Stimulated activated CD8-positive, alpha-beta memory T cell treated with anti-CD3 and anti-CD28 coated beads, Interleukin-4, amount 100 ng/mL, for 1 hour (primary cell): ENCODE results near the gene LAMA5.

Experiments
- DNase-seq, 2 donors: peaks; one replicate each; pipeline ENCODE4 v3.0.0-alpha.2; 2020; ENCODE audit warnings: low read depth in 2 of 2, low spot score in 1 of 2

LAMA5 gene

DNA sequence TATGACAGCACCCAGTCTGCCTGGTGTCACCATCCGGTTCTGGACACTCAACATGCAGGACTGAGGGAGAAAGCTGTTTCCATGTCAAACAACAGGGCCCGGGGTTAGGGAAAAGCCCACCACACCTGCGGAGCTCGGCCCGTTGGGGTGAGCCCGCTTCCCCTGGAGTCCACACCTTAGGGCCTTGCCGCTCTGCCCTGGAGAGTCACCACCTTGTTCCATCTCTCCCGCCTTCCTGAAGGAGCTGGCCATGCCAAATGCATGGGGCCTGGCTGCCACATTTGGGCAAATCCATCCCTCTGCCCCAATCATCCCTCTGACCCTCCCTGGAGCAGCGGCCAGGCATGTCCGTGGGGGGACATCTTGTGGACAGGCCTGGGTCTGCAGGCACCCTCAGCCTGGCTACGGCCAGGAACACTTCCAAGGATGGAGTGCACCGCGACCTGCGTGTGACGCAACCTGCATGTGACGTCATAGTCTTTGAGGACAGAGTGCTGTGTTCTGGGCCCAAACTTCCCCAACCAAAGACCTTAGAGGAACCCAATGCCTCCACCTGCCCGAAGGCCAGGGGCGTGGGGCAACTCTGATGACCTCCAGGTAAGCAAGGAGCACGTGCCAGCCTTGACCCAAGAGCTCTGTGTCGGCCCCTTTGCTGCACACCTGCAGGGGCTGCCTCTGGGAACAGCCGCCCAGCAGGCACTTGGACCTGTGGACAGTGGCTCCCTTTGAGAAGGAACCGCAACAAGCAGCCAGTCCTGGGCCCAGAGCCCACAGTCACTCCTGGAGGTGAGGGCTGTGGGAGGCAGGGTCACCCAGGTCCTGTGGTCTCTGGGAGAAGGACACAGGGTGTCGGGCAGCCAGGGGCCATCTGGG, 38.2 kb upstream of the LAMA5 start:
- no peak for DNase-seq

DNA sequence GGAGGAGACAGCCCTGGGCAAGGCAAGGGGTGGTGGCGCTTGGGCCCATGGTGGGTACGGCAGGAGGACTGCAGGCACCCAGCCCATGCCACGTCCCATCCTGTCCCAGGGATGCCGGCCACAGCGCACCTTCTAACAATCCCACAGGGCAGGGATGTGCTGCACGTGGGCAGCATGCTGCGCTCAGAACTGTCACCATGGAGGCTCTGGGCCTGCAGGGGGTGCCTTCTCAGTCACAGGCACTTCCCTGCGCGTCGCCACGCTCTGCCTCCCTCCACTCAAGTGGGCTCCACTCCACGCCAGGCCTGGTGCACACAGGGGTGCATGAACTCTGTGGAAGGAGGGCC, 37.6 kb upstream of the LAMA5 start:
- no peak for DNase-seq

DNA sequence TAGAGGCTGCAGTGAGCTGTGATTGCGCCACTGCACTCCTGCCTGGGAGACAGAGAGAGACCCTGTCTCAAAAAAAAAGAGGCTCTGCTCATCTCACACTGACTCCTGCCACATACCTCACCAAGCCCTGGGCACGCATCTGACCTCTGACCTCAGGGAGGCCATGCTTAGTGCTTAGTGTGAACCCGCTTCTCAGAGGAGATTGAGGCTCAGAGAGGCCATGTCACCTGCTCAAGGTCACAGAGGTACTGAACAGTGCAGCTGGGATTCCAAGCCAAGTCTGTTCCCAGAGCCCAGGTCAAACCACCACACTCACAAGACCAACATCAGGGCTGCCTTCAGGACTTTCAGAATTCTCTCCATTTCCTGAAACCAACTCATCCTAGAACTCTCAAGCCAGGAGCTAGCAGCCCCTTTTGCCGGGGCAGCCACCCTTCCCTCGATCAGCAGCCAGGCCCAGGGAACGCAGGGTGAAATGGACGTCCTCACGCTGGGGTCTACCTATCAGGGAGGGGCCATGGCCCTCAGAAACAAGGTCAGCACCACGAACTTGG, 37.1 kb upstream of the LAMA5 start:
- DNase-seq, result no peak

DNA sequence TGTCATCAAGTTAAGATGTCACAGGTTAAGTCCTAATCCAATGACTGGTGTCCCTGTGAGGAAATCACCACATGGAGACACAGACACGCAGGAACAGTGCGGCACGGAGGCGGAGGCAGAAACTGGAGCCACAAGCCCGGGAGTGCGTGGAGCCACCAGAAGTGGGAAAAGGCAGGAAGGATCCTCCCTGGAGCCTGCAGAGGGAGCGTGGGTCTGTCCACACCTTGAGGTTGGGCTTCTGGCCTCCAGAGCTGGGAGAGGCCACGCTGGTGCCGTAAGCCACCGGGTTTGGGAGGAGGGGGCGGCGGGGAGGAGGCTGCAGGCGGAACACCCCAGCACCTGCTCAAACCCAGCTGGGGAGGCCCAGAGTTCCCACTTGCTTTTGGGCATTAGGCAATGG, 36.2 kb upstream of the LAMA5 start:
- DNase-seq, result no peak

DNA sequence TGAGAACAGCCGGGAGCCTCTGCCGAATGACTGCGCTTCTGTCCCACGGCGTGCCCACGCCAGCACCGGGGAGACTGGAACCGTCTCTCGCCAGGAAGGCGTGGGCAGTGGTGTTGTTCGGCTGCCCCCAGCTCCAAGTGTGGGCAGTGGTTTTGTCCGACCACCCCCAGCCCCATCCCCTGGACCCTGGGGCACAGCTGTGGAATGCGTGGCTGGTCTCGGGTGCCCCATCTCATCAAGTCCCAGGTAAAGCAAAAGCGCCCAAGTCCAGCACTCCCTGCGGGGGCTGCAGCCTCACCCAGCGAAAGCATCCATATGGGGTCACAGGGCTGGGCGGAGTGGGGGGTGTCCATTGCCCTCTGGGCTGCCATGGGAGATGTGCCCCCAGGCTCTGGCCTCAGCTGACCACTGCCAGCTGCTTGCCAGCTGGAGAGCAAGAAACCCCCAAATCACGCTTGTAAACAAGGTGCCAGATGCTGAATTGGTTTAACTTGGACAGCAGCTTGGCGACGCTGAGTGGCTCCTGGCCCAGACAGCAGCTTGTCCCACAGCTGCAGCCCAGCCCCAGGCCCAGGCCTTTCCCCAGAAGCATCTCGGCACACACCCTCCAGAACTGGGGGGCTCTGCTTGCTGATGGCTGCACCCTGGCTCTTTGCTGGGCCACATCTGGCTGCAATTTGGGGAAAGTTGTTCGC, 35.5 kb upstream of the LAMA5 start:
- no peak for DNase-seq

DNA sequence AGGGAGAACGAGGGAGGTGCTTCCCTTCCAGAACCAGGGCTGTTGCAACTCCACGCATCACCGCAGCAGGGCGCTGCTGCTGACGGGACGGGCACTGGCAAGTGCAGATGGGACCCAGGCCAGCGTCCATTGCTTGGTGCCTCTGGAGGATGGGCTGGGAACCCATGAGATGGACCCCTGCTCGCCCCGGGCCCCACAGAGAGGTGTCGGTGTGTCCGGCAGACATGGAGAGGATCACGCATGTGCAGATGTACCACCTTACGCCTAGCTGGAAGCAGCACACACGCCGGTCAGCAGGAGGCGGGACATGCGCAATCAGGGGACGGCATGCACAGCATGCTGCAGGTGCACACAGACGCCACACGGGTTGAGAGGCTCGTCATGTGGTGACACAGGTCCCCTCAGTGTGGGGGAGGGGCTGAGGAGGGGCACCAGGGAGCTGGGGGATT, 34.2 kb upstream of the LAMA5 start:
- no peak for DNase-seq

DNA sequence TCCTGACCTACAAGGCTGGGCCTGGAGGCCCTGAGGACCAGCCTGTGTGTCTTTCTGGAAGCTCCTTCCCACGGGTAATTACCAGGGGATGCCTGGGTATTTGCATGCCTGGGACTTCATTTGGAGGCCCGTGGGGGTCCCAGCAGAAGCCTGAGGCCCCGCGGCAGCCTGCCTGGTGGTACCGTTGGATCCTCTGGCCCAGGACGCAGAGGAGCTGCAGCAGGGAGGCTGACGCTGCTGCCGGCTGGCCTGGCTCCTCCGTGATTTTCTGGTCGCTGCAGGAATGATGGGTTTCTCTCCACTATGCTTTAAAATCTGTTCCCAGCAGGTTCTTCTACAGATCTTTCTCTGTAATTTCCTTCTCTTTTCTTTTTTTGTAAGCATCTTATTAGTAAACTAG, 33.4 kb upstream of the LAMA5 start:
- no peak for DNase-seq

DNA sequence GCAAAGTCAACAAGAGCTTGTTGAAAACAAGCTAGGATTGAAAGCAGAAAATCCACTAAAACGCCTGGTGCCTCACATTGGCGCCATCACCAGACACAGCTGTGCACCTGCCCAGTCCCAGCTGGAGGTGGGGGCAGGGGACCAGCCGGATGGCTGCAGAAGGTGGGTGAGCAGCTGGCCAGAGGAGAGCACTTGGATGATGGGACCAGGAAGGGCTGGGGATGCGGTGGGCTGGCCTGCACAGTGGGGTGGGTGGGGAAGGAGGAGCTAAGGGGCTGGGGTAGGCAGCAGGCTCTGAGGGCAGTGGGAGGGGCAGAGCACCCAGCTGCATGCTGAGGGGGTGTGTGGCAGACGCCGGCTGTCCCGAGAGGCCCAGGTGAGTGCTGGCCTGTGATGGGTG, 32.9 kb upstream of the LAMA5 start:
- no peak for DNase-seq

DNA sequence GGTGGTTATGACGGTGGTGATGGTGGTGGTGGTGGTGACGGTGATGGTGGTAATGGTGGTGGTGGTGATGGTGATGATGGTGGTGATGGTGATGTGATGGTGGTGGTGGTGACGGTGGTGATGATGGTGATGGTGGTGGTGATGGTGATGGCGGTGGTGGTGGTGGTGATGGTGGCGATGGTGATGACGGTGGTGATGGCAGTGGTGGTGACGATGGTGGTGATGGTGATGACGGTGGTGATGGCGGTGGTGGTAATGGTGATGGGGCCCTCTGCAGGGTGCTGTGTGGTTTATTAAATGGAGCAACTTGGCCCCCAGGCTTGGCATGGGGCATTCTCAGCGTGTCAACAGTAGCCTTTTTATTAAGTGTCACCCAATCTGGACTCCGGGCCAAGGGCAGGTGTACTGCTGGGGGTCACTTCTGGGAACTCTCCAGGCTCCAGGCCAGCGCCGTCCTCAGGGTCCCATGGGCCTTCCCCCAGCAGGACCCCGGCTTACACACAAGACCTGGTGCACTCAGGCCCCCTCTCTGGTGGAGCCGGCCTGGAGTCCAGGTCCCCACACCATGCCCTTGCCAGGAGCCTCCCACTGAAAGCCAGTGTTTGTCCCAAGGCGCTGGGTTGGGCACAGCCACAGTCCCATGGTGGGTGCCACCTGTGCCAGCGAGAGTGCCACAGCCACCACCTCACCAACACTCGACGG, 31.2 kb upstream of the LAMA5 start:
- DNase-seq, result no peak

DNA sequence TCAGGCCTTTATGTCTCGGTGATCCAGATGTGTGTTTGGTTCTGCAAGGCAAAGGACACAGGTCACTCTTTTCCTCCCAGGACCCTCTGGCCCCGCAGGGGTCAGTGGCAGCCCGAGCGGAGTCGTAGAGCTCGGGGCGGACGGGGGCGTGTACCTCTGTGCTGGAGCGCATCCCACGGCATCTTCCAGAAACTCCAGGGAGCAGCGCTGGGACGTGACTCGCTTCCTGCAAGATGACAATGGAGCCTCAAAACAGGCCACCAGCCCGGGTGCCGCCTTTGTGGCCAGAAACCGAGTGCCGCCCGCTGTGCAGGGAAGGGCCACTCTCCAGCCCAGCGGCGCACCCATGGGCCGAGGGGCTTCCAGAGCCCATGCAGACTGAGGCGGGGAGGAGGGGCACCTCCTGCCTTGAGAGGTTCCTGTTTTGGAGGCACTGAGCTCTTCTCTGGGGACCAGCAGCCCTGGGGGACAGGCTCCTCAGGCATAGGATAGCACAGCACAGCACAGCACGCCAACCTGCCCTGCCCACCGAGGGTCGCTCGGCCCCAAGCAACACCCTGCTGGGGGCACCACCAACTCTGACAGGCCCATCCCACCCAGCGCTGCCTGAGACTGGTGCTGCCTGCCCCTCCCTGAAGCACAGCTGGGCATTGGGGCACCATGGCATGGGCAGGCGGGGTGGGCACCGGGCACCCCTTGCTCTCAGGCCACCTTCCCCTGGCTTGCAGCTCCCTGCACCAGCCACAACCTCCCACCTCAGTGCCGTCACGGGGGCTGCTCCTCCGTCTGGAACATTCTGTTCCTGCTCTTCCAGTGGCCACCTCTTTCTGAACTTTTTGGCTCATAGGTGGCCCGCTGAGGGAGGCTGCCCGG, 29.5 kb upstream of the LAMA5 start:
- DNase-seq, result no peak

DNA sequence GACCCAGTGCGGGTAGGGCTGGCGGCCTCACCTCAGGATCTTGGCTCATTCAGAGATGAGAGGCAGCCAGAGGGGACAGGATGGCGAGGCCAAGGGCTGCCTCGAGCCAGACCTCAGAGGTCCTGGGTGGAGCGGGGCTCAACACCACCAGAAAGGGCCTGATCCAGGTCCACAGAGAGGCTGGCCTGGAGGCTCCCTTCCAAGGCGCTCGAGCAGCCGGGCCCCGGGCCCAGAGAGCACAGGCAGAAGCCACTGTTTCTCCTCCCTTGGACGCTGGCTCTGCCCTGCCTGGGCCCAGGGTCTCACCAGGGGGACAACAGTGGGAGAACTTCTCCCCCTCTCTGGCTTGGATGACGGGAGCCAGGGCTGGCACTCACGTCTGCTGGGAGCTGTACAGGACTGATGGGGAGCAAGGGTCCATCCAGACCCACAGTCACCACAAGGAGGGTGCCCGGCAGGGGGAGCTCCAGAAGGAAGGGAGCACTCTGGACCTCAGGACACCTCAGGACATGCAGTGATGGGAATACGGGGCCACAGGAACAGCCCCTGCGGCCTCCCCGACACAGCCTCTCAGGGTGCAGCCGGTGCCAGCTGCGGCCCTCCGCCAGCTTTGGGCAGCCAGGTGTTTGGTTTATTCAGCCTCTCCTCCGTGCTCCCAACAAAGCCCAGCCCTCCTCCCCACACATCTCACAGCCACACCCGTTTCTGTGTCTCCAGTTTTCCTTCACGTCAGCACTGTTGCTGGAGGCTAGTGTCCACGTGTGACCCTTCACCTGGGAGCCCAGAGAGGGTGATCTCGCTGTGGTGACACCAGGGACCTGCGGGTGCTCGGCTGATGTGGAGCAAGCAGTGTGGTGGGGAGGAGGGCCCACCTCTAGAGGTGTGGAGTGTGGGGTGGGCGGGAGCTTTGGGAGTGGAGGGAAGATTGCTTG, 28.5 kb upstream of the LAMA5 start:
- DNase-seq, result no peak

DNA sequence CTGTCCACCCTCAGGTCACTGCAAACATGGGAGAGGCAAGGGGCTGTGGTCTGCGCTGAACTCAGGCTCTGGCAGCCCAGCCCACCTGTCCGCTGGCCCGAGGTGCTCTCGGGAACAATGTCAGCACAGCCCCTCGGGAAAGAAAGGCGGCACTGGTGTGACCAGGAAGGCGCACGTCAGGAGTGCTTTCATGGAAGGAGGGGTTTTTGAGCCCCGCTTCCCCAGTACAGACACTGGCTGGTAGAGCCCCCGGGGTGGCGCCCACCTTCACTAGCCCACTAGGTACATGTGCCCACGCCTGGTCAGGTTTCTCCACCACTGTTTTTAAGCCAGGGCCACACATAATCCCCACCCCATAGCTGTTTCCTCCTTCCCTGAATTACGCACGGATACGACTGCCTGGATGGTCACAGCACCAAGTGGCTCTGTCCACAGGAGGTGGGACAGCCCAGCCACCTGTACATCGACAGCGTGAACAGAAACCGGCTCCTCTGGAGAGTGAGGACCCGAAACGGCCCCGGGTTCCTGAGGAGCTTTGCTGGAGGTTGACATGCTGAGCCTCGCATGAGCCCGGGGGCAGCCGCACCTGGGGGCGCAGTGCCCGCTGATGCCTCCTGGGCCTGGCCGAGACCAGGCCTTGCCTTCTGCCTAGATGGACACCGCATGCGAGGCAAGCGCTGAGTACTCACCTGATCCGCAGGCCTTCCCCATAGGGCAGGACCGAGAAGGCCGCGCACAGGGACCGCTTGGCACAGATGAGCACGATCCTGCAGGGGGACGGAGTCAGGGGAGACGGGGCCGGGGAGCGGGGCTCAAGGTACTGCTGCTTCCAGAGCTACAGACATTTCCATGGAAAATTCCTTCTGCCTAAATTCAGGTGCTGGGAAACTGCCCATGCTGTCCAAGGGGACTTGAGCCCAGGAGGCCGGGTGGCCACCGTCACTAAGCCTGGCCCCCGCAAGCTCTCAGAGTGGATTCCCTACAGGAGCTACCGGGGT, 27.4 kb upstream of the LAMA5 start:
- DNase-seq, result no peak

DNA sequence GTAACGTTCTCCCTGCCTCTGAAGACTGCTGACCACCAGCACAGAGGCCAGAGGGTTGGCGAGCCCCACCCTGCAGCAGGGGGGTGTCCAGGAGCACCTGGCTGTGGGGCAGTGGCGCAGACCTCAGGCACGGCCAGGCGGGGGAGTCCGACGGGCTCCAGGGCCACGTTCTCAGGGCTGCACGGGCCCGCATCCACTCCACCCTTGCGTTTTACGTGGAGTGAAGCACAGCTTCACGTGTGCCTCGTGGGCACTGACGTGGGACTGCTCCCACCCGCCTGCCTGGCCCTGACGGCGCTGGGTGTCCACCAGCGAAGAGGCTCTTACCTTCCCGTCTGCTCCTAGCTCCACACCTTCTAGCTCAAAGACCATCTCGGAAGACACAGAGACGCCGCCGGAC, 26.7 kb upstream of the LAMA5 start:
- DNase-seq, result no peak

DNA sequence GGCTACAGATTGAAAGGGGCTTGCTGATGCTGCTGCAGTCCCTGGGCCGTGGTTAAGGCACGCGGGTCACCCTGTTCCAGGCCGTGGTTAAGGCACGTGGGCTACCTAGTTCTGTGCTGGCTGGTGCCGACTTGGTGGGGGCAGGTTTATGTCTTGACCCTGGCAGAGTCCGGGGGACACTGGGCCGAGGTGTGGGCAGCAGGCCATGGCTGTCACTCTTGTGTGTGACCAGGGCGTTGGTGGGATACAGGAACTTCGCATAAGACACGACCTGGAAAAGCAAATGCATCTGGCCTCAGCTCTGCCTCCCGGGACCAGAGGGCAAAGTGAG, 26.2 kb upstream of the LAMA5 start:
- no peak for DNase-seq

DNA sequence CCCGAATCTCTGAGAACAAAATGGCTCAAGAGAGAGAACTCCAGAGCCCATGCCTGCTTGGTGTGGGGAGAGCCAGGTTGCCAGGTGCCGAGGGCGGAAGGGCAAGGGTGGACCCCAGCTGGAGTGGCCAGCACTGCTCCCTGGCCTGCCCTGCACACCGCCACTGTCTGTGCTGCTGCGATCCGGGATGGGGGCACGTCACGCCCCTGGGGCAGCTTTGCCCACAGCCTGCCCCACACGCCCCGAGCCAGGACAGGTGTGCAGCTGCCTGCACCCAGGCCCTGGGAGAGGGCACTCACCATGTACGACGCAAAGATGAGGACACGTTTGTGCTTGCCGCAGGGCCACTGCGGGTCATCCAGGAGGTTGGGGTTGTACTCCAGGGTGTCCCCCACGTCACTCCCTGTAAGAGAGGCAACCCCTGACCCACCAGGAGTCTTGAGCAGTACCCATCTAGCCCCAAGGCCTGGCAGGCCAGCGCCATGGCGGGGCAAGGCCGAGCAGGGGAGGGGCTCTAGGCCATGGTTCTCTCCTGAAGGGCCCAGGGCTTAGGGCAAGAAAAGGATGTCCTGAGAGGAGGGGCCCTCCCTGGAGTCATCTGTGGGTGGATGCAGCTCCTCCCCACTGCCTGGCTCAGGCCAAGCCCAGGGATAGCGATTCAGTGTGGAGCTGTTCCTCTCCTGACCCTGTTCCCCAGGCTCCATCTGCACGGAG, 25.7 kb upstream of the LAMA5 start:
- no peak for DNase-seq

DNA sequence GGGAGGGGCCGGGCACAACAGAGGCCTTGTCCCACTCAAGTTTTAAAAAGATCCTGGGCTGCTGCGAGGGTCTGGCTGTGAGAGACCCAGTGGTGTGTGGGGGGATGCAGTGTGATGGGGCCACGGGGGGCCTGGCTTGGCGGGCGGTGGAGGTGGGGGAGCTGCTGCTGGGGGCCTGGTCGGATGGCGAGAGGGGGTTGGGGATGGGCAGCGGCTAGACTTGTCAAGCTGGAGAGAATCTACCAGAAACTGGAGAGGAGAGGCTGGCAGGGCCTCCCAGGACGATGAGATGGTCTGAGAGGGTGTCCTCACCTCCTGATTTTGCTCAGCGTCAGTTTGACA, 24.9 kb upstream of the LAMA5 start:
- no peak for DNase-seq

DNA sequence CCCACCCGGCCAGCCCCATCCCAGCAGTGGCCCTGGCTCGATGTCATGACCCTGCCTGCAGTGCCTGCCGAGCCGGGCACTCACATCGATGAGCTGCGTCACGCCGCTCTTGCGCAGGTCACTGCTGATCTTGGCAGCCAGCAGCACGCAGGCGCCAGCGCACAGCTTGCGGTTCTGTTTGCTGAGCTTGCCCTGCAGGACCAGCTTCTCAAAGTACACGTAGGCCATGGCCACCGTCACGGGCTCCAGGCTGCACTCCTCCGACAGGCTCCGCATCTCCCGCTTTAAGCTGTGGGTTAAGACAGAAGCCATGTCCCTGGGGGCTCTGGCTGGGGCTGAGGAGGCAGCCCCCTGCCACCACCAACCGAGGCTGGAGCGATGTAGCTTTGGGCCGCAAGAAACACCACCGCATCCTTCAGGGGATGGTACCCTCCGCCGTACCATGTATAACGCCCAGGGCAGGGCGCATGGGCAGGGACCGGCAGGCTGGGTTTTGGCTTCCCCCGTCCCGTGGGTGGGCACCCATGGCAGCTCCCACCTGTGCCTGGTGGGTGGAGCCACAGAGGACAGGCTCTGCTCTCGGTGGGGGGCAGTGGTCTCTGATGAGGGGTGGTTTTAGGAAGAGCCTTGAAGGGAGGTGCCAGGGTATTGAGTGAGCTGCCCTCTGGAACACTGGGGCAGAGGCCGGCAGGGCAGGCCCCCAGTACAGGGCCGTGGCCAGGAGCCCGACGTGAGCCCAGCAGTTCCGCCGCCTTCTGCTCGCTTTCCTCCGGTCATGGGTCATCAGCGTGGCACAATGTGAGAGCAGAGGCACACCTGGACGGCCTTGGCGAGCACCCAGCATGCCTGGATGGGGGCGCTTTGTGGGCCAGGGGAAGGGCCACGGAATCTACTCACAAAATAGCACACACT, 24.3 kb upstream of the LAMA5 start:
- no peak for DNase-seq
